Ovary (tissue), 9 donors: Measurements from ENCODE around the gene SLC44A1. TPM values are rescaled to one million over a fixed set of nuclear protein-coding genes. Genes with fewer than 3 reads are reported as not detected.
"Not testable (repeated sequence)": the region's sequence is repeated elsewhere in the genome, so short reads cannot be mapped to it uniquely, and the experiment has no call there.

Experiments used
- DNase-seq, 5 donors: peaks; one replicate each; pipeline ENCODE4 v3.0.0-alpha.2; 2019 to 2020
- H3K27ac ChIP-seq, 2 donors: fragments of 200-600 bp; one replicate each; pipeline versions ENCODE4 v1.5.1 to v1.8.0; 2019 to 2022
- H3K27me3 ChIP-seq: fragments of 200-600 bp; one replicate; pipeline ENCODE4 v1.8.0; 2022
- H3K36me3 ChIP-seq: fragments of 200-600 bp; sonication (generic); one replicate; pipeline ENCODE4 v1.5.1; 2019
- H3K4me1 ChIP-seq: one replicate; pipeline ENCODE4 v1.8.1; 2013; ENCODE audit warnings: mild to moderate bottlenecking, moderate library complexity; ENCODE audit not compliant: insufficient read depth
- H3K4me3 ChIP-seq: fragments of 200-600 bp; sonication (generic); one replicate; pipeline ENCODE4 v1.5.1; 2017
- H3K9me3 ChIP-seq, 2 donors: fragments of 200-600 bp in 1 of 2; sonication (generic) in 1 of 2; one replicate each; pipeline versions ENCODE4 v1.5.1 to v1.8.1; 2013 to 2019; ENCODE audit warnings: mild to moderate bottlenecking in 1 of 2, moderate library complexity in 1 of 2
- CTCF ChIP-seq, 3 donors: fragments of 450-650 bp in 2 of 3; fragments of 200-600 bp in 1 of 3; IDR thresholded peaks; one replicate each; pipeline versions ENCODE4 v1.5.1 to v1.8.0; 2016 to 2022; ENCODE audit warnings: antibody characterized with exemption in 3 of 3, mild to moderate bottlenecking in 1 of 3
- EP300 ChIP-seq: sonication (generic); formaldehyde crosslinking; IDR thresholded peaks from one replicate; pipeline ENCODE4 v1.6.1; 2017; ENCODE audit warnings: antibody characterized with exemption
- POLR2A ChIP-seq: fragments of 450-650 bp; IDR thresholded peaks from one replicate; pipeline ENCODE4 v1.6.1; 2017; ENCODE audit warnings: antibody characterized with exemption, mild to moderate bottlenecking, moderate library complexity
- whole genome bisulfite sequencing, 3 donors: extraction: QIAGEN DNeasy Blood & Tissue Kit in 1 of 3; methylation state at CpG; one replicate each; pipeline versions ENCODE4 v1.1.5 to v1.1.7; 2013 to 2017; 5-methylcytosine and 5-hydroxymethylcytosine counted together
- intact Hi-C, 4 donors: fragments of 100-400 bp; cut with DNase I; formaldehyde crosslinking; loops; one replicate each; pipeline versions ENCODE4 v1.11.0 to v1.15.1; 2022 to 2023
- polyA plus RNA-seq, 2 donors: library from polyadenylated mRNA; stranded (reverse); fragments of 200-250 nt in 1 of 2; fragments of 350-450 nt in 1 of 2; fragmentation: Illumina TruSeq in 1 of 2; extraction: RNeasy Lipid Tissue Mini Kit (QIAGEN cat#74804) in 1 of 2; gene quantifications; one replicate each; pipeline ENCODE4 v1.2.3, GENCODE V29; 2013 to 2014
- total RNA-seq, 7 donors: library from RNA; depleted of rRNA in 2 of 7; stranded (reverse); fragments of >200 nt in 2 of 7; fragmentation: NEBNext Ultra II Directional in 3 of 7; extraction: Animal tissue kit (Norgen Biotek cat#: 25700) in 3 of 7; gene quantifications; one replicate each; pipeline versions ENCODE4 v1.1.0 to v1.2.4, GENCODE V29; 2016 to 2023
- donor health status: DM: no; HTN: no; CAD: no; lungs with moderate emphysema.
- donor health status: DM: no; HTN: no; CAD: no.
- donor health status: Bipolar disorder and iron deficiency.
- donor health status: DM: yes; HTN: yes; CAD: no.
- donor health status: DM: no; HTN: no; CAD: no.
- donor health status: DM: yes; HTN: yes; CAD: no.

SLC44A1 gene
- total and polyA plus RNA-seq, 9 donors, result 8.8 to 34.7 (median 28.5) TPM

- Histone ChIP-seq H3K4me3 (no peak overlapping the region), H3K36me3 (no peaks in the 10 kb centered on the region), H3K27me3 (no peaks in the 10 kb centered on the region), H3K9me3 (no peaks in the 10 kb centered on the region), H3K4me1 (peaks cover 10% of the 10 kb centered on the region), H3K27ac (no peak overlapping the region)
- intact Hi-C loops, result no loop called here
- no peak for DNase-seq
- TF ChIP-seq POLR2A (no peak), CTCF (IDR thresholded peaks at IDR 0.05) (no peak), EP300 (no peak)
Measured at GRCh38 chr9:105255421-105255820, 11.0 kb downstream of the SLC44A1 start.

DNA sequence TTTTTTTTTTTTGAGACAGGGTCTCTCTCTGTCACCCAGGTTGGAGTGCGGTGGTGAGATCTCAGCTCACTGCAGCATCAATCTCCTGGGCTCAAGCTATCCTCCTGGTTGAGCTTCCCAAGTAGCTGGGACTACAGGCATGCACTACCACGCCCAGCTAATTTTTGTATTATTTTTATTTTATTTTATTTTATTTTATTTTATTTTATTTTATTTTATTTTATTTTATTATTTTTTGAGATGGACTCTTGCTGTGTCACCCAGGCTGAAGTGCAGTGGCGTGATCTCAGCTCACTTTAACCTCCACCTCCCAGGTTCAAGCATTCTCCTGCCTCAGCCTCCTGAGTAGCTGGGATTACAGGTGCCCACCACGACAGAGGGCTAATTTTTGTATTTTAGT is 12.1 kb downstream of the SLC44A1 start:
- H3K9me3 ChIP-seq, H3K27me3 ChIP-seq, H3K27ac ChIP-seq, intact Hi-C loops, H3K4me3 ChIP-seq, H3K36me3 ChIP-seq, DNase-seq: not testable (repeated sequence)
- WGBS, 3 donors, result 94 to 99% (median 97%) methylated on average over 4 of the region's 4 CpGs
- peaks cover 12% of the 10 kb centered on the region for H3K4me1 ChIP-seq

- Histone ChIP-seq H3K9me3 (no peaks in the 10 kb centered on the region), H3K36me3 (no peaks in the 10 kb centered on the region), H3K4me3 (no peak overlapping the region), H3K4me1 (peaks cover 12% of the 10 kb centered on the region), H3K27ac (no peak overlapping the region), H3K27me3 (no peaks in the 10 kb centered on the region)
- TF ChIP-seq EP300, result no peak
- DNase-seq, result no peak
- 85 to 90% (median 88%) methylated on average over 2 of the region's 2 CpGs for WGBS, 3 donors
- intact Hi-C loops, result no loop called here
Measured at GRCh38 chr9:105257809-105258208, 13.4 kb downstream of the SLC44A1 start.

DNA sequence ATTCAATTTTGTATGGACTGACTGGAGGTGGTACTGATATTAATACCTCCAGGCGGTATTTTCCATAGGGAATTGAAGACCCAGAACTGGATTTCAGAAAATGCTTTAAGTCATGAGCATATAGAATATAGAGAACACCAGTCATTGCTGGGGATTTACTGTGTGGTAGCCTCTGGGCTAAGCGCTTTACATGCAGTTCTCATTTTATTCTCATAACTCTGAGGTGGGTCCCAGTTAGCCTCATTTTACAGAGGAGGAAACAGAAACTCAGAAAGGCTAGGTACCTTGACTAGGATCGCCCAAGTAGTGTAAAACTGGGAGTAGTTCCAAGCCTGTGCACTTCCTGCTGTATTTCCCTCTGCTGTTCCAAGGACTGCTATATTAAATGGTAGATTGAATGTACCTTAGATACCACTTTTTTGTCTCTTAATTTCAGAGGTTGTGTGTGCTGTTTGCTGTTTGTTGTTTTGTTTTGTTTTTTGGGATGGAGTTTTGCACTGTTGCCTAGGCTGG is 13.8 kb downstream of the SLC44A1 start:
- no peak overlapping the region for H3K27ac ChIP-seq

GRCh38 chr9:105259274-105259673 is 14.8 kb downstream of the SLC44A1 start:
- Histone ChIP-seq H3K9me3 (no peaks in the 10 kb centered on the region), H3K27ac (peak overlapping the region in 1 of 2 donors; percentile 1), H3K4me1 (peaks cover 12% of the 10 kb centered on the region), H3K36me3 (no peaks in the 10 kb centered on the region), H3K27me3 (no peaks in the 10 kb centered on the region), H3K4me3 (no peak overlapping the region)
- no peak for TF ChIP-seq CTCF (IDR thresholded peaks at IDR 0.05)
- no peak for TF ChIP-seq EP300
- TF ChIP-seq POLR2A, result no peak
- intact Hi-C loops, result no loop called here
- no peak for DNase-seq
- 7 to 32% (median 16%) methylated on average over 2 of the region's 2 CpGs for WGBS, 3 donors

More for the DNA sequence above, 13.8 kb downstream of the SLC44A1 start:
- intact Hi-C loops, result no loop called here
- peaks cover 12% of the 10 kb centered on the region for H3K4me1 ChIP-seq
- no peaks in the 10 kb centered on the region for H3K27me3 ChIP-seq
- WGBS, 3 donors, result 75 to 87% (median 77%) methylated on average over 3 of the region's 3 CpGs
- TF ChIP-seq POLR2A (no peak), EP300 (no peak), CTCF (IDR thresholded peaks at IDR 0.05) (no peak)
- no peak for DNase-seq
- no peaks in the 10 kb centered on the region for H3K36me3 ChIP-seq
- no peaks in the 10 kb centered on the region for H3K9me3 ChIP-seq
- no peak overlapping the region for H3K4me3 ChIP-seq
